Osteocyte (in vitro differentiated cells): ENCODE data around the gene AQP12B. TPM values are rescaled to one million over a fixed set of nuclear protein-coding genes. Genes with fewer than 3 reads are reported as not detected.

Experiments used
- DNase-seq: peaks from one replicate; pipeline ENCODE4 v3.0.0; 2021; ENCODE audit warnings: mixed read lengths; ENCODE audit not compliant: unreplicated experiment; ENCODE audit errors: extremely low spot score
- H3K27ac Mint-ChIP-seq: one replicate; pipeline ENCODE4 v1.8.0; 2021; ENCODE audit warnings: mild to moderate bottlenecking, mixed read lengths; ENCODE audit not compliant: unreplicated experiment
- H3K27me3 Mint-ChIP-seq: one replicate; pipeline ENCODE4 v1.8.0; 2021; ENCODE audit warnings: mixed read lengths; ENCODE audit not compliant: unreplicated experiment
- H3K36me3 Mint-ChIP-seq: one replicate; pipeline ENCODE4 v1.8.0; 2021; ENCODE audit warnings: mixed read lengths; ENCODE audit not compliant: unreplicated experiment
- H3K4me1 Mint-ChIP-seq: one replicate; pipeline ENCODE4 v1.8.0; 2021; ENCODE audit warnings: mixed read lengths; ENCODE audit not compliant: unreplicated experiment
- H3K4me3 Mint-ChIP-seq: one replicate; pipeline ENCODE4 v1.8.0; 2021; ENCODE audit warnings: mild to moderate bottlenecking, moderate library complexity, mixed read lengths; ENCODE audit not compliant: unreplicated experiment
- H3K9me3 Mint-ChIP-seq: one replicate; pipeline ENCODE4 v1.8.0; 2021; ENCODE audit warnings: mixed read lengths; ENCODE audit not compliant: unreplicated experiment
- CTCF ChIP-seq: fragments of 200-600 bp; sonication (generic); IDR thresholded peaks from 2 replicates; pipeline ENCODE4 v1.5.0; 2021; ENCODE audit warnings: antibody characterized with exemption, mild to moderate bottlenecking, moderate library complexity
- total RNA-seq: library from RNA; stranded (reverse); gene quantifications from 2 replicates; pipeline ENCODE4 v1.2.1, GENCODE V29; 2021

AQP12B gene
- total RNA-seq, 1 donor from 2014 or later, result not detected

- DNase-seq, result no peak
- Mint-ChIP-seq H3K4me1 (no peaks in the 10 kb centered on the region), H3K27ac (no peak overlapping the region), H3K36me3 (no peaks in the 10 kb centered on the region), H3K9me3 (no peaks in the 10 kb centered on the region), H3K4me3 (no peak overlapping the region), H3K27me3 (peaks cover 2% of the 10 kb centered on the region)
- no peak for TF ChIP-seq CTCF
These were observed 39.0 kb upstream of the AQP12B start for GRCh38 chr2:240721596-240722180.

GRCh38 chr2:240720686-240721595 is 38.3 kb upstream of the AQP12B start:
- no peaks in the 10 kb centered on the region for H3K4me1 Mint-ChIP-seq
- H3K36me3 Mint-ChIP-seq, result no peaks in the 10 kb centered on the region
- DNase-seq, result no peak
- H3K9me3 Mint-ChIP-seq, result no peaks in the 10 kb centered on the region
- H3K27me3 Mint-ChIP-seq, result peaks cover 2% of the 10 kb centered on the region
- no peak for TF ChIP-seq CTCF
- H3K27ac Mint-ChIP-seq, result no peak overlapping the region
- H3K4me3 Mint-ChIP-seq, result no peak overlapping the region

DNA sequence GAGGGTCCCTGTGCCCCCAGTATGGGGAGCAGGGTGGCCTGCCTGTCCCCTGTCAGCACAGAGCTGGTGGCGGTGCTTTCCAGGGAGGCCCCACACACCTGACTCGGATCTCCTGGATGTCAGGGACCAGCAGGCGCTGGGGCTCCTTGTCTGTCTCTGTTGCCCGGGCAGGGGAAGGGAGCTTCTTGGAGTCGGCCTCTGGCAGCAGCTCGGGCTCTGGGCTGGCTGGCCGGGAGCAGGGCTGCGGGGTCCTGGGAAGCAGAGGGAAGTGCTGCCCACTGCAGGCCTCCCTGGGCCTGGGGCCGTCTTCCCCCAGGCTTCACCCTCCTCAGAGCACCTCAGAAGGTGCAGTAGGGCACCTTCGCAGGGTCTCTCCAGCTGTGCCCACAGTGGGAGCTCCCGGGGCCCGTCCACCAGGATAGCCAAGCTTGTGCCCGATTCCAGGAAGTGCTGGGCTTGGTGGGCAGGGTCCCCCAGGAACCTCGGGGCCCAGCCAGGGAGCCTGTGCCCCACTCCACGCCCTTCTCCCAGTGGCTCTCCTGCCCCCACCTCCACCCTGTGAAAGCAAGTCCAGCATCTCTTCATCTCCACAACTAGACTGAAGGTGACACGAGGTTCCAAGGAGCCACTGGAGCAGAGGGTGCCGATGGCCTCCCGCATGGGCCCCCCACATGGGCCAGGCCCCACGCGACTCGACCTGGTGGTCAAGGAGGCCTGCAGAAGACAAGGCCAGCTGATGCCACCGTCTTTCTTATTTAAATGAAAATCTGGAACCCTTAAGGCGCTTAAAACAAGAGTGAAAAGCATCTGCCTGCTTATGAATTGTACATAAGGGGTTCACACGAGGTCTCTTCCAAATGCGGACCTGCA is 37.2 kb upstream of the AQP12B start:
- H3K27ac Mint-ChIP-seq, result no peak overlapping the region
- TF ChIP-seq CTCF, result no peak
- H3K4me3 Mint-ChIP-seq, result no peak overlapping the region
- peaks cover 2% of the 10 kb centered on the region for H3K27me3 Mint-ChIP-seq
- H3K36me3 Mint-ChIP-seq, result no peaks in the 10 kb centered on the region
- no peak for DNase-seq
- no peaks in the 10 kb centered on the region for H3K9me3 Mint-ChIP-seq
- no peaks in the 10 kb centered on the region for H3K4me1 Mint-ChIP-seq

GRCh38 chr2:240718896-240719490 is 36.3 kb upstream of the AQP12B start:
- Mint-ChIP-seq H3K36me3 (no peaks in the 10 kb centered on the region), H3K9me3 (no peaks in the 10 kb centered on the region), H3K27ac (no peak overlapping the region), H3K4me3 (no peak overlapping the region), H3K27me3 (peaks cover 2% of the 10 kb centered on the region), H3K4me1 (no peaks in the 10 kb centered on the region)
- no peak for DNase-seq
- no peak for TF ChIP-seq CTCF
